Liver (tissue), 9 donors: ENCODE data around the gene CLPSL2. TPM values are rescaled to one million over a fixed set of nuclear protein-coding genes. Genes with fewer than 3 reads are reported as not detected.

Experiments used
- DNase-seq: peaks from one replicate; pipeline ENCODE4 v3.0.0-alpha.2; 2017; ENCODE audit warnings: low spot score
- H3K27ac ChIP-seq, 2 donors: one replicate each; pipeline ENCODE4 v1.7.0; 2013; ENCODE audit warnings: inconsistent platforms in 2 of 2, low read length in 2 of 2, control low read depth in 1 of 2, low read depth in 1 of 2, mild to moderate bottlenecking in 1 of 2
- H3K27me3 ChIP-seq, 4 donors: one replicate each; pipeline versions ENCODE4 v1.6.1 to v1.7.0; 2013; ENCODE audit warnings: low read length in 3 of 4, inconsistent platforms in 1 of 4, mild to moderate bottlenecking in 1 of 4, moderate library complexity in 1 of 4; ENCODE audit not compliant: control insufficient read depth in 4 of 4, insufficient read depth in 4 of 4
- H3K36me3 ChIP-seq, 4 donors: one replicate each; pipeline versions ENCODE4 v1.6.1 to v1.7.0; 2013; ENCODE audit warnings: low read length in 3 of 4, mild to moderate bottlenecking in 3 of 4, low read depth in 1 of 4, moderate library complexity in 1 of 4; ENCODE audit not compliant: control insufficient read depth in 4 of 4, insufficient read depth in 3 of 4
- H3K4me1 ChIP-seq, 4 donors: one replicate each; pipeline versions ENCODE4 v1.6.1 to v1.7.0; 2013; ENCODE audit warnings: low read length in 3 of 4, mild to moderate bottlenecking in 3 of 4, moderate library complexity in 1 of 4; ENCODE audit not compliant: control insufficient read depth in 4 of 4, insufficient read depth in 4 of 4
- H3K4me3 ChIP-seq, 3 donors: one replicate each; pipeline versions ENCODE4 v1.6.1 to v1.7.0; 2013; ENCODE audit warnings: low read length in 3 of 3, control low read depth in 1 of 3, low read depth in 1 of 3, mild to moderate bottlenecking in 1 of 3
- H3K9ac ChIP-seq, 2 donors: one replicate each; pipeline ENCODE4 v1.7.0; 2013; ENCODE audit warnings: low read length in 2 of 2, mild to moderate bottlenecking in 2 of 2, moderate library complexity in 2 of 2, control low read depth in 1 of 2, low read depth in 1 of 2
- H3K9me3 ChIP-seq, 4 donors: one replicate each; pipeline versions ENCODE4 v1.6.1 to v1.7.0; 2013; ENCODE audit warnings: low read length in 3 of 4; ENCODE audit not compliant: control insufficient read depth in 4 of 4
- CTCF ChIP-seq: fragments of 150-350 bp; IDR thresholded peaks from 2 replicates; pipeline ENCODE4 v1.5.1; 2017; ENCODE audit warnings: improper control_type of control experiment, low read depth, low read length; ENCODE audit not compliant: missing input control
- EGR1 ChIP-seq, 2 donors: IDR thresholded peaks; 2 replicates each; pipeline ENCODE4 v1.6.1; 2016 to 2018; ENCODE audit warnings: antibody characterized with exemption in 2 of 2, low read depth in 2 of 2
- FOXA1 ChIP-seq: IDR thresholded peaks from 2 replicates; pipeline ENCODE4 v1.6.1; 2016; ENCODE audit warnings: antibody characterized with exemption
- FOXA2 ChIP-seq: IDR thresholded peaks from 2 replicates; pipeline ENCODE4 v1.6.1; 2016; ENCODE audit warnings: antibody characterized with exemption
- GABPA ChIP-seq, 2 donors: IDR thresholded peaks in 1 of 2; conservative IDR thresholded peaks in 1 of 2; 2 replicates each; pipeline ENCODE4 v1.6.1; 2016; ENCODE audit warnings: antibody characterized with exemption in 2 of 2, mild to moderate bottlenecking in 1 of 2, moderate library complexity in 1 of 2
- HNF4A ChIP-seq, 2 donors: conservative IDR thresholded peaks; 2 replicates each; pipeline ENCODE4 v1.6.1; 2016; ENCODE audit warnings: antibody characterized with exemption in 2 of 2, mild to moderate bottlenecking in 2 of 2
- MAX ChIP-seq: IDR thresholded peaks from 2 replicates; pipeline ENCODE4 v1.6.1; 2016; ENCODE audit warnings: antibody characterized with exemption
- RAD21 ChIP-seq, 2 donors: IDR thresholded peaks; 2 replicates each; pipeline ENCODE4 v1.6.1; 2016; ENCODE audit warnings: antibody characterized with exemption in 2 of 2, mild to moderate bottlenecking in 2 of 2
- REST ChIP-seq: IDR thresholded peaks from 2 replicates; pipeline ENCODE4 v1.6.1; 2016; ENCODE audit warnings: antibody characterized with exemption, mild to moderate bottlenecking
- RXRA ChIP-seq, 2 donors: IDR thresholded peaks; 2 replicates each; pipeline ENCODE4 v1.6.1; 2017 to 2018; ENCODE audit warnings: antibody characterized with exemption in 2 of 2, mild to moderate bottlenecking in 1 of 2
- YY1 ChIP-seq: IDR thresholded peaks from 2 replicates; pipeline ENCODE4 v1.6.1; 2016; ENCODE audit warnings: antibody characterized with exemption, mild to moderate bottlenecking
- WGBS: extraction: QIAGEN DNeasy Blood & Tissue Kit; methylation state at CpG from one replicate; pipeline ENCODE4 v1.1.7; 2013; 5-methylcytosine and 5-hydroxymethylcytosine counted together
- polyA plus RNA-seq, 2 donors: library from polyadenylated mRNA; stranded (reverse) in 1 of 2; unstranded in 1 of 2; fragments of 200-250 nt in 1 of 2; fragments of >200 nt in 1 of 2; fragmentation: Nextera tagmentation in 1 of 2; extraction: Ambion mirVana in 1 of 2; gene quantifications; one replicate each; pipeline versions ENCODE4 v1.2.1 to v1.2.3, GENCODE V29; 2013 to 2015
- total RNA-seq, 2 donors: library from RNA; depleted of rRNA; stranded (reverse); fragments of >200 nt; gene quantifications; one replicate each; pipeline ENCODE4 v1.2.3, GENCODE V29; 2014
- donor health status: healthy.
- donor health status: healthy.
- donor health status: healthy.
- donor health status: healthy.
- donor health status: healthy.

The CLPSL2 gene
- total and polyA plus RNA-seq, 4 donors = not detected

GRCh38 chr6:35780719-35781118 lies 4.3 kb downstream of the CLPSL2 start, which contains the start of gene CLPSL1:
Gene CLPSL1, plus strand, starts transcription at chr6:35781019. Its CDS starts 92 bp downstream, at chr6:35781111.
- H3K4me1 ChIP-seq = peaks cover 0 to 6% (median 3%) of the 10 kb centered on the region in 4 donors
- H3K27me3 ChIP-seq = no peaks in the 10 kb centered on the region
- 88% methylated on average over 7 of the region's 7 CpGs for WGBS
- H3K9ac ChIP-seq = no peak within 1 kb of the TSS
- no peaks in the 10 kb centered on the region for H3K9me3 ChIP-seq
- no peak within 1 kb of the TSS for H3K27ac ChIP-seq
- DNase-seq = no peak
- no peak within 1 kb of the TSS for H3K4me3 ChIP-seq
- no peak for TF ChIP-seq GABPA (IDR thresholded peaks at IDR 0.05 in 1 of 2, conservative IDR thresholded peaks at IDR 0.05 in 1 of 2)
- TF ChIP-seq EGR1 (IDR thresholded peaks at IDR 0.05; ENCODE audit: low read depth in 2 of 2) = no peak
- TF ChIP-seq FOXA1 = no peak
- no peaks in the 10 kb centered on the region for H3K36me3 ChIP-seq

- Histone ChIP-seq H3K4me1 (peaks cover 0 to 5% (median 2%) of the 10 kb centered on the region in 4 donors), H3K4me3 (no peak overlapping the region), H3K9ac (no peak overlapping the region), H3K27me3 (no peaks in the 10 kb centered on the region), H3K36me3 (no peaks in the 10 kb centered on the region), H3K27ac (no peak overlapping the region), H3K9me3 (no peaks in the 10 kb centered on the region)
- WGBS = 93% methylated on average over 2 of the region's 2 CpGs
- TF ChIP-seq HNF4A (conservative IDR thresholded peaks at IDR 0.05) = no peak
- no peak for TF ChIP-seq REST
- no peak for TF ChIP-seq MAX
- TF ChIP-seq EGR1 (IDR thresholded peaks at IDR 0.05; ENCODE audit: low read depth in 2 of 2) = no peak
- no peak for TF ChIP-seq FOXA2
- no peak for DNase-seq
Measured at GRCh38 chr6:35781290-35781689, 4.9 kb downstream of the CLPSL2 start.

- peaks cover 0 to 3% (median under 1%) of the 10 kb centered on the region in 4 donors for H3K4me1 ChIP-seq
- no peaks in the 10 kb centered on the region for H3K36me3 ChIP-seq
- H3K27me3 ChIP-seq = peaks cover 0 to 3% (median 0%) of the 10 kb centered on the region in 4 donors
- no peak for DNase-seq
- H3K27ac ChIP-seq = no peak overlapping the region
- no peak overlapping the region for H3K4me3 ChIP-seq
- H3K9me3 ChIP-seq = no peaks in the 10 kb centered on the region
- no peak overlapping the region for H3K9ac ChIP-seq
- WGBS = 40% methylated on average over 3 of the region's 3 CpGs
- TF ChIP-seq EGR1 (IDR thresholded peaks at IDR 0.05; ENCODE audit: low read depth in 2 of 2) (no peak), YY1 (no peak), RAD21 (IDR thresholded peaks at IDR 0.05) (no peak), HNF4A (conservative IDR thresholded peaks at IDR 0.05) (peak in 1 of 2 donors; percentile 20), RXRA (IDR thresholded peaks at IDR 0.05) (no peak), CTCF (no peak)
Measured at GRCh38 chr6:35782424-35782823, 6.0 kb downstream of the CLPSL2 start.
